Measurements from ENCODE around the gene DTYMK. TPM values are rescaled to one million over a fixed set of nuclear protein-coding genes. Genes with fewer than 3 reads are reported as not detected.

DTYMK gene
- total RNA-seq, 6 experiments from 2014 or later = 56.8 to 84.2 (median 76.1) TPM

DNA sequence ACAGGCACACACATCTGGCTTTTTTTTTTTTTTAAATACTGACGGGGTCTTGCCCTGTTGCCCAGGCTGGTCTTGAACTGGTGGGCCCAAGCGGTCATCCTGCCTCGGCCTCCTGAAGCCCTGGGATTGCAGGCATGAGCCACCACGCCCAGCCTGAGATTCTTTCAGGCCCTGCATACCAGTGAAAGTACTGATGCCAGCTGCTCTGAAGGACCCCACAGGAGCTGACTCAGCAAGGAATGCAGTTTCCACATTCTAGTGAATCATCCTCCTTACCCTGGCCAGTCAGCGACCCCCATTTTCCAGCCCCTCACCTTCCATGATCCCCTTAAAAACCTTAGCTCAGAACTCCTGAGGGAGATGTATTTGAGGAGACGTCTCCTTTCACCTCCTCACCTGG lies 5.8 kb upstream of the DTYMK start:
- TF ChIP-seq, protein P1, sequence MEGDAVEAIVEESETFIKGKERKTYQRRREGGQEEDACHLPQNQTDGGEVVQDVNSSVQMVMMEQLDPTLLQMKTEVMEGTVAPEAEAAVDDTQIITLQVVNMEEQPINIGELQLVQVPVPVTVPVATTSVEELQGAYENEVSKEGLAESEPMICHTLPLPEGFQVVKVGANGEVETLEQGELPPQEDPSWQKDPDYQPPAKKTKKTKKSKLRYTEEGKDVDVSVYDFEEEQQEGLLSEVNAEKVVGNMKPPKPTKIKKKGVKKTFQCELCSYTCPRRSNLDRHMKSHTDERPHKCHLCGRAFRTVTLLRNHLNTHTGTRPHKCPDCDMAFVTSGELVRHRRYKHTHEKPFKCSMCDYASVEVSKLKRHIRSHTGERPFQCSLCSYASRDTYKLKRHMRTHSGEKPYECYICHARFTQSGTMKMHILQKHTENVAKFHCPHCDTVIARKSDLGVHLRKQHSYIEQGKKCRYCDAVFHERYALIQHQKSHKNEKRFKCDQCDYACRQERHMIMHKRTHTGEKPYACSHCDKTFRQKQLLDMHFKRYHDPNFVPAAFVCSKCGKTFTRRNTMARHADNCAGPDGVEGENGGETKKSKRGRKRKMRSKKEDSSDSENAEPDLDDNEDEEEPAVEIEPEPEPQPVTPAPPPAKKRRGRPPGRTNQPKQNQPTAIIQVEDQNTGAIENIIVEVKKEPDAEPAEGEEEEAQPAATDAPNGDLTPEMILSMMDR (IDR thresholded peaks at IDR 0.05) = no peak
- Mint-ChIP-seq H3K27me3 (ENCODE audit: insufficient read depth) (peaks cover 5% of the 10 kb centered on the region), H3K4me3 (peak overlapping the region; percentile 67; the same call in 1 of the 2 replicates), H3K4me1 (ENCODE audit: low read depth) (peaks cover 26% of the 10 kb centered on the region), H3K36me3 (ENCODE audit: low read depth) (peaks cover 26% of the 10 kb centered on the region), H3K27ac (peak overlapping the region; percentile 88), H3K9me3 (no peaks in the 10 kb centered on the region)
- peak; percentile 82 for DNase-seq

DNA sequence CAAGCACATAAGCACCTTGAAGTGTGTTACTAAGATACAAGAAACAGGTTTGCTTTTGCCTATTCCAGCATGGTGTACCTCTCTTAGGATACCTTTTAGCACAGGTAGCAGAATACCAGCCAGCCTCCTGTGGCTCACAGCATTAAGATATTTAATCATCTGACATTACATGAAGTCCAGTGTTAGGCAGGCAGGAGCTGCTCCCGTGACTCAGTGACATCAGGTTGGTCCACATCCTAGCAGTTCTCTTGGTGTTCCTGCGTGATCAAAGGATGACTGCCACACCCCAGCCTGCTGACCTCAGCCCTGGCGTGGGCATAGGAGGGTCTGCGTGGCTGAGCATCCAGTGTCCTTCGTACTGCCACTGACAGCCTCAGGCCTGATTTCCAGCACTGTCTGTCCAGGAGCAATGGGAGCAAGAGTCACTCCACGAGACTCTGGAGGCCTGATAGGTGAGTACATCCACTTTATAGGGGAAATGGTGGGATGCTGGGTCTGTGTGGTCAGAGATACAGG lies 3.6 kb upstream of the DTYMK start:
- TF ChIP-seq, protein P1 (IDR thresholded peaks at IDR 0.05) = no peak
- no peak for DNase-seq
- H3K4me1 Mint-ChIP-seq (ENCODE audit: low read depth) = peaks cover 20% of the 10 kb centered on the region
- H3K4me3 Mint-ChIP-seq = no peak overlapping the region
- H3K27me3 Mint-ChIP-seq (ENCODE audit: insufficient read depth) = peaks cover 4% of the 10 kb centered on the region
- no peaks in the 10 kb centered on the region for H3K9me3 Mint-ChIP-seq
- peak overlapping the region; percentile 16; the same call in 1 of the 2 replicates for H3K27ac Mint-ChIP-seq
- H3K36me3 Mint-ChIP-seq (ENCODE audit: low read depth) = peaks cover 29% of the 10 kb centered on the region

DNA sequence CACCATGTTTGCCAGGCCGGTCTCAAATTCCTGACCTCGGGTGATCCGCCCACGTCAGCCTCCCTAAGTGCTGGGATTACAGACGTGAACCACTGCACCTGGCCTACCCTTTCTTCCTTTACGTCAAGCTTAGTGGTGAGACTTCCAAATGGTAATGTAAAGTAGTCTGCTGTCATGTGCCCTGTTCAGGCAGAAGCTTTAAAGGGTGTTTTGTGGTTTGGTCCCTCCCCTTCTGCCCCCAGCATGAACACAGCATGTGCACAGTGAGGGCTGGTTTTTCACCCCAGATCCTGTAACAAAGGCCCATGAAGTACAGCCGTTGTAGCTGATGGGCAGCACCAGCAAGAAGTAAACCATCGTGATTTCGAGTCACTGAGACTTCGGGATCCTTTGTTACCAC lies 2.7 kb upstream of the DTYMK start:
- peaks cover 25% of the 10 kb centered on the region for H3K4me1 Mint-ChIP-seq (ENCODE audit: low read depth)
- peaks cover 4% of the 10 kb centered on the region for H3K27me3 Mint-ChIP-seq (ENCODE audit: insufficient read depth)
- no peak overlapping the region for H3K4me3 Mint-ChIP-seq
- TF ChIP-seq, protein P1 (IDR thresholded peaks at IDR 0.05) = no peak
- peaks cover 34% of the 10 kb centered on the region for H3K36me3 Mint-ChIP-seq (ENCODE audit: low read depth)
- no peak overlapping the region for H3K27ac Mint-ChIP-seq
- no peaks in the 10 kb centered on the region for H3K9me3 Mint-ChIP-seq
- no peak for DNase-seq

DNA sequence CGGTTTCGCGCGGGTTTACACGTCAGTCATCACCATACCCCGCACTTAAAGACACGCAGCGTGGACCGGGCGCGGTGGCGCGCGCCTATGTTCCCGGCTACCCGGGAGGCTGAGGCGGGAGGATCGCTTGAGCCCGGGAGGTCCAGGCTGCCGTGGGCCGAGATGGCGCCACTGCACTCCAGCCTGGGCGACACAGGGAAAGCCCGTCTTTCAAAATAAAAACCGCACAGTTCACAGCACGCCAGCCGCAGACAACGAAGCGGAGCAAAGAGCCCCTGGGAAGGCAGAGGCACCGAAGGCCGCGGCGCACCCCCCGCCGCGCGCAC lies 328 bp downstream of the DTYMK start:
- Mint-ChIP-seq H3K4me3 (peak overlapping the region; percentile 92), H3K9me3 (no peaks in the 10 kb centered on the region), H3K4me1 (ENCODE audit: low read depth) (peaks cover 27% of the 10 kb centered on the region), H3K27me3 (ENCODE audit: insufficient read depth) (no peaks in the 10 kb centered on the region; the same call in 1 of the 2 replicates), H3K27ac (peak overlapping the region; percentile 76), H3K36me3 (ENCODE audit: low read depth) (peaks cover 38% of the 10 kb centered on the region)
- DNase-seq = no peak
- TF ChIP-seq, protein P1 (IDR thresholded peaks at IDR 0.05) = no peak

DNA sequence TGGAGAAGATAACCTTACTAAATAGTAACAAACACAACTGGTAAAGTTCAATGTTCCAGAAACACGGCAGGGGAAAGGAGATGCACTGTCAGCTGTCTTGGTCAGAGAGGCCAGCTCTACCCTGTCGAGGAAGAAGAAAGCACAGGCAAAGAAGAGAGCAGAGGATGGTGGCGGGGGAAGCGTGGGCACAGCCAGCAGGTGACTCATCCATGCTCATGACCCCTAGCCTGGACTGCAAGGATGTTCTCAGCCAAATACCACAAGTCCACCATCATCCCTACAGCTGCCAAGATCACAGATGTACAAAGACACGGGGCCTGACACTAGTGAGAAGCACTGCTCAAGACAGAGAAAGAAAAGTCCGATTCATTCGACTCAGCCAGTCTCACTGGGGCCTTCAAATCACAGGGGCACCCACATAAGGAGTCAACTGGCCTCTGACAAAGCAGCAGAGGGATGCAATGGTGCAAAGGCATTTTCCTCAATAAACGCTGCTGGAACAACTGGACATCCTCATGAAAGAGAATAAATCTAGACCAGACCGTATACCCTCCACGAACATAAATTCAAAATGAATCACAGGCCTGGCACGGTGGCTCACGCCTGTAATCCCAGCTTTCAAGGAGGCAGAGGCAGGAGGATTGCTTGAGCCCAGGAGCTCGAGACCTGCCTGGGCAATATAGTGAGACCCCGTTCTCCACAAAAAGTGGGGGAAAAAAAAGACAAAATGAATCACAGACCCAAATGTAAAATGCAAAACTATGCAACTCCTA lies 5.6 kb downstream of the DTYMK start:
- TF ChIP-seq, protein P1 (IDR thresholded peaks at IDR 0.05) = no peak
- Mint-ChIP-seq H3K9me3 (no peaks in the 10 kb centered on the region), H3K4me3 (peak overlapping the region; percentile 73), H3K27me3 (ENCODE audit: insufficient read depth) (peaks cover 2% of the 10 kb centered on the region; the same call in 1 of the 2 replicates), H3K4me1 (ENCODE audit: low read depth) (peaks cover 41% of the 10 kb centered on the region), H3K27ac (peak overlapping the region; percentile 95), H3K36me3 (ENCODE audit: low read depth) (peaks cover 37% of the 10 kb centered on the region)
- DNase-seq = peak; percentile 97
